HepG2 (cell line): ENCODE results near the gene DLG1. TPM values are rescaled to one million over a fixed set of nuclear protein-coding genes. Genes with fewer than 3 reads are reported as not detected.

Source experiments
- HNF4G ChIP-seq, 2 experiments: sonication (generic) in 1 of 2; formaldehyde crosslinking in 1 of 2; IDR thresholded peaks; 2 replicates each; pipeline versions ENCODE4 v1.4.0 to v1.6.1; 2011 to 2020; ENCODE audit warnings: borderline replicate concordance in 2 of 2, low read depth in 2 of 2, mild to moderate bottlenecking in 2 of 2, low read length in 1 of 2, missing genetic modification reagents in 1 of 2, moderate library complexity in 1 of 2
- IRF2 ChIP-seq: IDR thresholded peaks from 2 replicates; pipeline ENCODE4 v1.6.1; 2018; ENCODE audit warnings: missing genetic modification reagents, missing compliant biosample characterization
- MATR3 ChIP-seq: sonication (generic); formaldehyde crosslinking; IDR thresholded peaks from 2 replicates; pipeline ENCODE4 v1.4.0; 2020; ENCODE audit warnings: missing genetic modification reagents
- MAZ ChIP-seq, 2 experiments: sonication (generic) in 1 of 2; formaldehyde crosslinking in 1 of 2; IDR thresholded peaks; 2 replicates each; pipeline versions ENCODE4 v1.5.0 to v1.6.1; 2012 to 2020; ENCODE audit warnings: low read depth in 2 of 2, mild to moderate bottlenecking in 2 of 2, borderline replicate concordance in 1 of 2, improper control_type of control experiment in 1 of 2, low read length in 1 of 2, missing genetic modification reagents in 1 of 2, moderate library complexity in 1 of 2
- NFYB ChIP-seq: sonication (generic); formaldehyde crosslinking; IDR thresholded peaks from 2 replicates; pipeline ENCODE4 v1.4.0; 2020; ENCODE audit warnings: missing genetic modification reagents
- RBM39 ChIP-seq: fragments of 200-400 bp; formaldehyde crosslinking; IDR thresholded peaks from one replicate; pipeline ENCODE4 v1.6.1; 2018; ENCODE audit warnings: antibody characterized with exemption, mild to moderate bottlenecking, low read depth, low read length; ENCODE audit not compliant: poor library complexity, severe bottlenecking
- SKI ChIP-seq: fragments of 450-650 bp; IDR thresholded peaks from one replicate; pipeline ENCODE4 v1.6.1; 2018; ENCODE audit warnings: mild to moderate bottlenecking; ENCODE audit not compliant: partially characterized antibody
- SRY ChIP-seq: sonication (generic); formaldehyde crosslinking; IDR thresholded peaks from 2 replicates; pipeline ENCODE4 v1.8.0; 2022; ENCODE audit warnings: mild to moderate bottlenecking, missing genetic modification reagents
- TEAD3 ChIP-seq: optimal IDR thresholded peaks from 2 replicates; pipeline ENCODE3; 2016; ENCODE audit warnings: borderline replicate concordance
- ZFP1 ChIP-seq: IDR thresholded peaks from 2 replicates; pipeline ENCODE4 v1.6.1; 2016
- ZSCAN29 ChIP-seq: sonication (generic); formaldehyde crosslinking; conservative IDR thresholded peaks from 2 replicates; pipeline ENCODE4 v1.4.0; 2020; ENCODE audit warnings: mild to moderate bottlenecking, missing genetic modification reagents
- polyA plus RNA-seq, 8 experiments: library from polyadenylated mRNA; depleted of rRNA in 3 of 8; stranded (reverse) in 7 of 8; unstranded in 1 of 8; fragments of >200 nt; fragmentation: Illumina TruSeq in 4 of 8; extraction: Trizol in 4 of 8; gene quantifications; 2 replicates each; pipeline versions ENCODE4 v1.2.1 to v1.2.3, GENCODE V29; 2011 to 2016; ENCODE audit warnings: low read depth in 4 of 8, missing spikeins in 1 of 8, mixed read lengths in 1 of 8; ENCODE audit not compliant: insufficient read depth in 1 of 8
- total RNA-seq, 5 experiments: library from RNA; depleted of rRNA; stranded (reverse); fragments of >200 nt; fragmentation: Illumina TruSeq; extraction: Trizol; gene quantifications; 2 replicates each; pipeline ENCODE4 v1.2.3, GENCODE V29; 2016; ENCODE audit warnings: low read depth in 1 of 5
- TF ChIP-seq, protein P1 (sequence below): sonication (generic); formaldehyde crosslinking; IDR thresholded peaks from 2 replicates; pipeline ENCODE4 v1.5.1; 2020; ENCODE audit warnings: mild to moderate bottlenecking, missing genetic modification reagents, moderate library complexity
- TF ChIP-seq, protein P2 (sequence below), 2 experiments: sonication (generic) in 1 of 2; formaldehyde crosslinking in 1 of 2; IDR thresholded peaks; 2 replicates each; pipeline versions ENCODE4 v1.6.1 to v1.9.0; 2014 to 2022; ENCODE audit warnings: antibody characterized with exemption in 1 of 2, borderline replicate concordance in 1 of 2, inconsistent platforms in 1 of 2, low read depth in 1 of 2, missing genetic modification reagents in 1 of 2
- TF ChIP-seq, protein P3 (sequence below): IDR thresholded peaks from 2 replicates; pipeline ENCODE4 v1.6.1; 2016; ENCODE audit warnings: low read depth

DLG1 gene
- total and polyA plus RNA-seq, 2 of the 13 experiments (the other 11 are each of a cell fraction or from before 2014, with no cell fraction given), result 30.5 to 104 TPM

DNA sequence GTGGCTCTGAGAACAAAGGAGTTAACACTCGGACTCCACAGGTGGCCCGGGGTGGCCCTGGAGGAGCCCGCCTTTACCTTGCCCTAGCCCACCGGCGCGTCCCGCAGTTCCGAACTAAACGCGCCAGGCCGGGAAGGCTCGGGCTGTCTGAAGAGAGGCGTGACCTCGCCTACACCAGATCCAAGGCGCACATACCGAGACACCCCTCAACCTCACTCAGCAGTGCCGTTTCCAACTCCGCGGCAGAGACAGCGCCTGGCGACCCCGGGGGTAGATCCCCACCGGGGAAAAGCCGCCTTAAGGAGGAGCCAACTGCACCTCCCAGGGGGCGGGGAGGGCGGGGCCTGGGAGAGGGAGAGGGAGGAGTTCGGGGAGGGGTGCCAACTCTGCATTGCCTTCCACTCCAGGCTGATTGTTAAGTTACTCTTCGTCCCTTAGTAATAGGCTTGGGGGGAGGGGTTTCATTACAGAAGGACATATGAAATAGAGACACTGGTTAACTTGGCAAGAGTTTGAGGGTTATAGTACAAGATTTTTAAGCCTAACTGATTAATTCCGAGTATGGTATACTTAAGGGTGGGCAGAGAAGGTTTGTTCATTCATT is at the start of gene DLG1 (continued):
- TF ChIP-seq, protein P1, sequence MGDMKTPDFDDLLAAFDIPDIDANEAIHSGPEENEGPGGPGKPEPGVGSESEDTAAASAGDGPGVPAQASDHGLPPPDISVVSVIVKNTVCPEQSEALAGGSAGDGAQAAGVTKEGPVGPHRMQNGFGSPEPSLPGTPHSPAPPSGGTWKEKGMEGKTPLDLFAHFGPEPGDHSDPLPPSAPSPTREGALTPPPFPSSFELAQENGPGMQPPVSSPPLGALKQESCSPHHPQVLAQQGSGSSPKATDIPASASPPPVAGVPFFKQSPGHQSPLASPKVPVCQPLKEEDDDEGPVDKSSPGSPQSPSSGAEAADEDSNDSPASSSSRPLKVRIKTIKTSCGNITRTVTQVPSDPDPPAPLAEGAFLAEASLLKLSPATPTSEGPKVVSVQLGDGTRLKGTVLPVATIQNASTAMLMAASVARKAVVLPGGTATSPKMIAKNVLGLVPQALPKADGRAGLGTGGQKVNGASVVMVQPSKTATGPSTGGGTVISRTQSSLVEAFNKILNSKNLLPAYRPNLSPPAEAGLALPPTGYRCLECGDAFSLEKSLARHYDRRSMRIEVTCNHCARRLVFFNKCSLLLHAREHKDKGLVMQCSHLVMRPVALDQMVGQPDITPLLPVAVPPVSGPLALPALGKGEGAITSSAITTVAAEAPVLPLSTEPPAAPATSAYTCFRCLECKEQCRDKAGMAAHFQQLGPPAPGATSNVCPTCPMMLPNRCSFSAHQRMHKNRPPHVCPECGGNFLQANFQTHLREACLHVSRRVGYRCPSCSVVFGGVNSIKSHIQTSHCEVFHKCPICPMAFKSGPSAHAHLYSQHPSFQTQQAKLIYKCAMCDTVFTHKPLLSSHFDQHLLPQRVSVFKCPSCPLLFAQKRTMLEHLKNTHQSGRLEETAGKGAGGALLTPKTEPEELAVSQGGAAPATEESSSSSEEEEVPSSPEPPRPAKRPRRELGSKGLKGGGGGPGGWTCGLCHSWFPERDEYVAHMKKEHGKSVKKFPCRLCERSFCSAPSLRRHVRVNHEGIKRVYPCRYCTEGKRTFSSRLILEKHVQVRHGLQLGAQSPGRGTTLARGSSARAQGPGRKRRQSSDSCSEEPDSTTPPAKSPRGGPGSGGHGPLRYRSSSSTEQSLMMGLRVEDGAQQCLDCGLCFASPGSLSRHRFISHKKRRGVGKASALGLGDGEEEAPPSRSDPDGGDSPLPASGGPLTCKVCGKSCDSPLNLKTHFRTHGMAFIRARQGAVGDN (CRISPR knock-in tag), result peak; percentile 6; the same call in 1 of the 2 replicates
- TF ChIP-seq MAZ (IDR thresholded peaks at IDR 0.05; ENCODE audit: borderline replicate concordance, low read depth, low read length), result peak; percentile 52; the same call in 1 of the 2 replicates
- TF ChIP-seq MAZ (CRISPR knock-in tag; IDR thresholded peaks at IDR 0.05; ENCODE audit: low read depth), result peak; percentile 65; the same call in 1 of the 2 replicates
- TF ChIP-seq NFYB (CRISPR knock-in tag), result no peak; the same call in 1 of the 2 replicates
- TF ChIP-seq ZSCAN29 (CRISPR knock-in tag), result no peak
- 0 out of 2 replicates have a peak, but pooled peaks have one; percentile 1 for TF ChIP-seq IRF2 (CRISPR knock-in tag)
- no peak for TF ChIP-seq TEAD3 (CRISPR knock-in tag)
- no peak for TF ChIP-seq SRY
- no peak for TF ChIP-seq SKI
- TF ChIP-seq, protein P2, sequence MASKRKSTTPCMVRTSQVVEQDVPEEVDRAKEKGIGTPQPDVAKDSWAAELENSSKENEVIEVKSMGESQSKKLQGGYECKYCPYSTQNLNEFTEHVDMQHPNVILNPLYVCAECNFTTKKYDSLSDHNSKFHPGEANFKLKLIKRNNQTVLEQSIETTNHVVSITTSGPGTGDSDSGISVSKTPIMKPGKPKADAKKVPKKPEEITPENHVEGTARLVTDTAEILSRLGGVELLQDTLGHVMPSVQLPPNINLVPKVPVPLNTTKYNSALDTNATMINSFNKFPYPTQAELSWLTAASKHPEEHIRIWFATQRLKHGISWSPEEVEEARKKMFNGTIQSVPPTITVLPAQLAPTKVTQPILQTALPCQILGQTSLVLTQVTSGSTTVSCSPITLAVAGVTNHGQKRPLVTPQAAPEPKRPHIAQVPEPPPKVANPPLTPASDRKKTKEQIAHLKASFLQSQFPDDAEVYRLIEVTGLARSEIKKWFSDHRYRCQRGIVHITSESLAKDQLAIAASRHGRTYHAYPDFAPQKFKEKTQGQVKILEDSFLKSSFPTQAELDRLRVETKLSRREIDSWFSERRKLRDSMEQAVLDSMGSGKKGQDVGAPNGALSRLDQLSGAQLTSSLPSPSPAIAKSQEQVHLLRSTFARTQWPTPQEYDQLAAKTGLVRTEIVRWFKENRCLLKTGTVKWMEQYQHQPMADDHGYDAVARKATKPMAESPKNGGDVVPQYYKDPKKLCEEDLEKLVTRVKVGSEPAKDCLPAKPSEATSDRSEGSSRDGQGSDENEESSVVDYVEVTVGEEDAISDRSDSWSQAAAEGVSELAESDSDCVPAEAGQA (IDR thresholded peaks at IDR 0.05; ENCODE audit: low read depth), result no peak
- TF ChIP-seq, protein P2 (CRISPR knock-in tag; IDR thresholded peaks at IDR 0.05; ENCODE audit: borderline replicate concordance), result 0 out of 2 replicates have a peak, but pooled peaks have one; percentile 49
- no peak for TF ChIP-seq RBM39
- TF ChIP-seq, protein P3, sequence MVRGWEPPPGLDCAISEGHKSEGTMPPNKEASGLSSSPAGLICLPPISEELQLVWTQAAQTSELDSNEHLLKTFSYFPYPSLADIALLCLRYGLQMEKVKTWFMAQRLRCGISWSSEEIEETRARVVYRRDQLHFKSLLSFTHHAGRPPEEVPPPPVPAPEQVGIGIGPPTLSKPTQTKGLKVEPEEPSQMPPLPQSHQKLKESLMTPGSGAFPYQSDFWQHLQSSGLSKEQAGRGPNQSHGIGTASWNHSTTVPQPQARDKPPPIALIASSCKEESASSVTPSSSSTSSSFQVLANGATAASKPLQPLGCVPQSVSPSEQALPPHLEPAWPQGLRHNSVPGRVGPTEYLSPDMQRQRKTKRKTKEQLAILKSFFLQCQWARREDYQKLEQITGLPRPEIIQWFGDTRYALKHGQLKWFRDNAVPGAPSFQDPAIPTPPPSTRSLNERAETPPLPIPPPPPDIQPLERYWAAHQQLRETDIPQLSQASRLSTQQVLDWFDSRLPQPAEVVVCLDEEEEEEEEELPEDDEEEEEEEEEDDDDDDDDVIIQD (CRISPR knock-in tag), result 0 out of 2 replicates have a peak, but pooled peaks have one; percentile 3
- TF ChIP-seq ZFP1, result no peak
- TF ChIP-seq HNF4G (IDR thresholded peaks at IDR 0.05; ENCODE audit: borderline replicate concordance, low read depth, low read length), result no peak
- TF ChIP-seq HNF4G (CRISPR knock-in tag; IDR thresholded peaks at IDR 0.05; ENCODE audit: borderline replicate concordance, low read depth), result no peak
- TF ChIP-seq MATR3 (CRISPR knock-in tag), result no peak
